Transverse colon (tissue), 4 donors: Measurements from ENCODE around the gene TDRD15. TPM values are rescaled to one million over a fixed set of nuclear protein-coding genes. Genes with fewer than 3 reads are reported as not detected.

Experiments used
- DNase-seq: peaks from one replicate; pipeline ENCODE4 v3.0.0-alpha.2; 2019
- H3K27ac ChIP-seq, 4 donors: fragments of 200-600 bp; sonication (generic); 2 replicates each; pipeline ENCODE4 v1.5.1; 2016 to 2018; ENCODE audit warnings: inconsistent platforms in 4 of 4
- H3K27me3 ChIP-seq: fragments of 200-600 bp; sonication (generic); 2 replicates; pipeline ENCODE4 v1.5.1; 2017; ENCODE audit warnings: inconsistent platforms
- H3K36me3 ChIP-seq, 4 donors: fragments of 200-600 bp; sonication (generic); 2 replicates each; pipeline ENCODE4 v1.5.1; 2017 to 2019; ENCODE audit warnings: inconsistent platforms in 4 of 4
- H3K4me1 ChIP-seq, 4 donors: fragments of 200-600 bp; sonication (generic); 2 replicates each; pipeline ENCODE4 v1.5.1; 2017 to 2020; ENCODE audit warnings: inconsistent platforms in 4 of 4
- H3K4me3 ChIP-seq, 4 donors: fragments of 200-600 bp; sonication (generic); 1 replicate in 1 of 4; 2 replicates in 3 of 4; pipeline versions ENCODE4 v1.5.1 to v1.6.1; 2017 to 2019; ENCODE audit warnings: inconsistent platforms in 4 of 4
- H3K9me3 ChIP-seq, 2 donors: fragments of 200-600 bp; sonication (generic); 2 replicates each; pipeline ENCODE4 v1.5.1; 2017 to 2019; ENCODE audit warnings: inconsistent platforms in 2 of 2
- CTCF ChIP-seq, 5 experiments: fragments of 200-600 bp in 3 of 5; fragments of 450-650 bp in 2 of 5; sonication (generic) in 3 of 5; IDR thresholded peaks; 1 replicate in 2 of 5; 2 replicates in 3 of 5; pipeline ENCODE4 v1.5.1; 2016 to 2017; ENCODE audit warnings: antibody characterized with exemption in 5 of 5, inconsistent platforms in 3 of 5, mild to moderate bottlenecking in 2 of 5, moderate library complexity in 1 of 5
- EP300 ChIP-seq: sonication (generic); formaldehyde crosslinking; IDR thresholded peaks from one replicate; pipeline ENCODE4 v1.6.1; 2017; ENCODE audit warnings: antibody characterized with exemption, low read depth
- POLR2A ChIP-seq: fragments of 450-650 bp; IDR thresholded peaks from one replicate; pipeline ENCODE4 v1.6.1; 2016; ENCODE audit warnings: antibody characterized with exemption, mild to moderate bottlenecking, moderate library complexity
- POLR2AphosphoS5 ChIP-seq, 3 donors: sonication (generic); formaldehyde crosslinking; IDR thresholded peaks; one replicate each; pipeline ENCODE4 v1.6.1; 2016; ENCODE audit warnings: antibody characterized with exemption in 3 of 3
- WGBS, 2 donors: methylation state at CpG; one replicate each; pipeline ENCODE4 v1.1.5; 2018; ENCODE audit warnings: low coverage in 1 of 2; 5-methylcytosine and 5-hydroxymethylcytosine counted together
- in situ Hi-C, 4 donors: fragments of 200-750 bp; cut with MboI; loops; one replicate each; pipeline versions ENCODE4 v1.15.0 to v1.15.1; 2017; ENCODE audit warnings: low sequenced_read_pairs in 3 of 4, low pct_ligation_motif_present in 1 of 4, low pct_unique_long_range_greater_than_20kb in 1 of 4
- intact Hi-C: fragments of 100-400 bp; cut with DNase I; formaldehyde crosslinking; loops from one replicate; pipeline ENCODE4 v1.15.1; 2023; ENCODE audit warnings: low total_unique reads
- total RNA-seq, 4 donors: library from RNA; depleted of rRNA; stranded (reverse); fragments of >200 nt; gene quantifications; one replicate each; pipeline ENCODE4 v1.1.0, GENCODE V29; 2016

TDRD15 gene
- under 1 TPM in 1 of 4 donors, not detected in 3; 0.32 TPM for total RNA-seq

- 90 to 93% methylated on average over 4 to 27 of the region's 27 CpGs for WGBS, 2 donors
- in situ Hi-C loops (loop anchor here in 3 of 4 donors (25.0 kb wide), 2 partner anchors 111 to 461 kb away; partner anchors contain the start of genes GDF7 (in 3 of the 3) and HS1BP3 (in 3 of the 3)), intact Hi-C loops (no loop called here)
- Histone ChIP-seq H3K4me3 (no peak within 1 kb of the TSS), H3K36me3 (no peaks in the 10 kb centered on the region), H3K27me3 (no peaks in the 10 kb centered on the region), H3K4me1 (no peaks in the 10 kb centered on the region), H3K9me3 (no peaks in the 10 kb centered on the region), H3K27ac (no peak within 1 kb of the TSS)
- TF ChIP-seq CTCF (IDR thresholded peaks at IDR 0.05) (no peak), EP300 (no peak), POLR2A (no peak), POLR2AphosphoS5 (IDR thresholded peaks at IDR 0.05) (no peak)
- no peak for DNase-seq
Measured at GRCh38 chr2:21123473-21124393, at the start of gene TDRD15. TSS of gene TDRD15 (plus strand) at chr2:21123968. CDS start at chr2:21137468, 13,500 bp downstream.

DNA sequence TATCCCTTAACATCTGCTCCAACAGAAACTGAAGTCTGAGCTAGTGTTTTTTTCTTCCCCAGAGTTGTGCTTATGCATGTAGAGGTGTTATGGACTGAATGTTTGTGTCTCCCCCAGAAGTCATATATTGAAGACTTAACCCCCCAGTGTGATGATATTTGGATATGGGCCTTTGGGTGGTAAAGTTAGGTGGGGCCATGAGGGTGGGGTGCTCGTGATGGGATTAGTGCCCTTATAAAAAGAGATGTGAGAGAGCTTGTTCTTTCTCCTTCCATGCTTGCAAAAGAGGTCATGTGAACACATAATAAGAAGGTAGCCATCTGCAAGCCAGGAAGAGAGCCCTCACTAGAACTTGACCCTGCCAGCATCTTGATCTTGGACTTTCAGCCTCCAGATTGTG lies 45.5 kb upstream of the TDRD15 start:
- Histone ChIP-seq H3K27me3 (no peaks in the 10 kb centered on the region), H3K9me3 (no peaks in the 10 kb centered on the region), H3K4me1 (no peaks in the 10 kb centered on the region), H3K4me3 (no peak overlapping the region), H3K36me3 (no peaks in the 10 kb centered on the region), H3K27ac (no peak overlapping the region)
- WGBS, 2 donors = 35 to 43% methylated on average over 1 of the region's 1 CpG
- intact Hi-C loops (no loop called here), in situ Hi-C loops (no loop called here)
- TF ChIP-seq POLR2A = no peak
- TF ChIP-seq CTCF (IDR thresholded peaks at IDR 0.05) = no peak
- TF ChIP-seq POLR2AphosphoS5 (IDR thresholded peaks at IDR 0.05) = no peak
- TF ChIP-seq EP300 = no peak
- DNase-seq = no peak

DNA sequence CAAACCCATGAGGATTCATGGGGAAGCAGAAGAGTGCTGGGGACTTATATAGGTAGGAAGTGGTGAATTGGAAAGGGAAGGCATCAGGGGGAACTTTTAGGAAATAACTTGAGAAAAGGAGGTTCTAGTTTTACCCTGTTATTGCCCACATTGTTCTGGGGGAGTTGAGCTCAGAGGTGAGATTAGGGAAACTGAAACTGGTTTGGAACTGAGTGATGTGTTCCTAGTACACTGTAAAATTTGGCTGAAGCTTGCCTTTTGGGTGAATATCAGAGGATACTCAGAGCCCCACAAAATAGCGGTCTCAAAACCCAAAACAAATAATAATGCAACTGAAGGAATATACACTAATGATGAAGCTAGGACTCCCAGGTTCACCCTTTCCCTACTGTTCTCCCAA lies 40.3 kb upstream of the TDRD15 start:
- no peaks in the 10 kb centered on the region for H3K9me3 ChIP-seq
- intact Hi-C loops (no loop called here), in situ Hi-C loops (no loop called here)
- no peak overlapping the region for H3K4me3 ChIP-seq
- H3K4me1 ChIP-seq = no peaks in the 10 kb centered on the region
- H3K36me3 ChIP-seq = no peaks in the 10 kb centered on the region
- TF ChIP-seq POLR2AphosphoS5 (IDR thresholded peaks at IDR 0.05) = no peak
- no peak for TF ChIP-seq POLR2A
- TF ChIP-seq CTCF (IDR thresholded peaks at IDR 0.05) = no peak
- TF ChIP-seq EP300 = no peak
- H3K27ac ChIP-seq = no peak overlapping the region
- no peaks in the 10 kb centered on the region for H3K27me3 ChIP-seq
- DNase-seq = no peak
- WGBS, 2 donors = 77 to 100% methylated on average over 1 of the region's 1 CpG

DNA sequence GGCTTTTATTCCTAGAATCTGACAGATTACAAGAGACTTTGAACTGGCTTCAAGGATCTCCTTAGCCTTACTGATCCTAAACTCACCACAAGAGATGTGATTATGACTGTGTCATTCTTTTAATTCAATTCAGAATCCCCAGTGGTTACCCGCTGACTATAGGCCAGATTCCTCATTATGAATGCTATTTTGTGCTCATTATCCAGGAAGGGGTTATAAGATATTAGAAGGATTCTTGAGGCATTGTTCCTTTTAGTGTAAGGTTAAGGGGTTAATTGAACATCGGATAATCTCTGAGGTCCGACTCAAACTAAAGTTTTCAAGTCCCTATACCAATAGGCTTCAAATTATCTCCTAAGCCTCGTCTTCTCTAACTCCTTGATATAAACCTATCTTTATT lies 39.4 kb upstream of the TDRD15 start:
- in situ Hi-C loops = no loop called here
- Histone ChIP-seq H3K9me3 (no peaks in the 10 kb centered on the region), H3K27me3 (no peaks in the 10 kb centered on the region), H3K4me3 (no peak overlapping the region), H3K27ac (no peak overlapping the region), H3K36me3 (no peaks in the 10 kb centered on the region), H3K4me1 (no peaks in the 10 kb centered on the region)
- TF ChIP-seq POLR2A (no peak), CTCF (IDR thresholded peaks at IDR 0.05) (no peak), EP300 (no peak), POLR2AphosphoS5 (IDR thresholded peaks at IDR 0.05) (no peak)
- WGBS, 2 donors = 74 to 81% methylated on average over 4 of the region's 4 CpGs
- intact Hi-C loops = no loop called here
- DNase-seq = no peak
